IMR-90 (cell line): ENCODE results near the gene IL2RG. TPM values are rescaled to one million over a fixed set of nuclear protein-coding genes. Genes with fewer than 3 reads are reported as not detected.

ENCODE experiments used
- ATAC-seq: fragments of 200-7000 bp; cut with Tn5 transposase; 2 replicates; pipeline ENCODE4 v1.9.1; 2020; ENCODE audit warnings: low read depth, mild to moderate bottlenecking, moderate library complexity
- BruUV-seq: library from RNA; stranded (reverse); fragments of 400-500 nt; replicated peaks from 2 replicates; lab custom pipeline; 2021; lab: Mats Ljungman, UMichigan
- CTCF ChIA-PET: fragments of 300-600 bp; formaldehyde crosslinking; extraction: SDS; loops from one replicate; lab custom pipeline; 2021; ENCODE audit warnings: antibody characterized with exemption; lab: Yijun Ruan, JAX
- POLR2A ChIA-PET: fragments of 300-600 bp; sonication (Branson Sonifier 250); formaldehyde crosslinking; loops from one replicate; lab custom pipeline; 2022; ENCODE audit warnings: antibody characterized with exemption; ENCODE audit not compliant: unreplicated experiment; lab: Charles Lee
- DNase-seq: peaks from one replicate; pipeline ENCODE4 v3.0.0; 2013
- H2AFZ ChIP-seq: replicated peaks from 2 replicates; pipeline ENCODE3; 2013; ENCODE audit warnings: low read length, mild to moderate bottlenecking; ENCODE audit not compliant: poor library complexity
- H2AK5ac ChIP-seq: 2 replicates; pipeline ENCODE4 v1.6.1; 2013; ENCODE audit warnings: low read depth, low read length, inconsistent platforms
- H2AK9ac ChIP-seq: replicated peaks from 2 replicates; pipeline ENCODE3; 2013; ENCODE audit warnings: mild to moderate bottlenecking, low read depth, low read length, moderate library complexity; ENCODE audit not compliant: poor library complexity
- H2BK120ac ChIP-seq: 2 replicates; pipeline ENCODE4 v1.6.1; 2013; ENCODE audit warnings: low read depth, low read length, inconsistent platforms
- H2BK15ac ChIP-seq: 3 replicates; pipeline ENCODE4 v1.6.1; 2013; ENCODE audit warnings: low read depth, low read length, inconsistent platforms
- H2BK20ac ChIP-seq: 2 replicates; pipeline ENCODE4 v1.6.1; 2013; ENCODE audit warnings: low read depth, mild to moderate bottlenecking, inconsistent platforms, low read length, moderate library complexity
- H2BK5ac ChIP-seq: 2 replicates; pipeline ENCODE4 v1.6.1; 2013; ENCODE audit warnings: mild to moderate bottlenecking, low read depth, low read length, inconsistent platforms; ENCODE audit not compliant: poor library complexity, severe bottlenecking
- H3K14ac ChIP-seq: replicated peaks from 2 replicates; pipeline ENCODE4 v1.6.1; 2013; ENCODE audit warnings: low read depth, low read length, inconsistent platforms
- H3K18ac ChIP-seq: 2 replicates; pipeline ENCODE4 v1.6.1; 2013; ENCODE audit warnings: low read depth, low read length, control low read depth
- H3K23ac ChIP-seq: 2 replicates; pipeline ENCODE4 v1.6.1; 2013; ENCODE audit warnings: low read depth, low read length, inconsistent platforms
- H3K27ac ChIP-seq: 2 replicates; pipeline ENCODE4 v1.5.1; 2013; ENCODE audit warnings: mild to moderate bottlenecking, control low read depth, low read length; ENCODE audit not compliant: insufficient read depth
- H3K27me3 ChIP-seq: 2 replicates; pipeline ENCODE4 v1.6.1; 2013; ENCODE audit warnings: low read length; ENCODE audit not compliant: control insufficient read depth, insufficient read depth
- H3K36me3 ChIP-seq: 2 replicates; pipeline ENCODE4 v1.6.1; 2013; ENCODE audit warnings: low read length, mixed read lengths; ENCODE audit not compliant: control insufficient read depth, insufficient read depth
- H3K4ac ChIP-seq: 2 replicates; pipeline ENCODE4 v1.6.1; 2013; ENCODE audit warnings: low read depth, low read length, inconsistent platforms
- H3K4me1 ChIP-seq: 2 replicates; pipeline ENCODE4 v1.6.1; 2013; ENCODE audit warnings: low read length, mixed read lengths; ENCODE audit not compliant: control insufficient read depth, insufficient read depth
- H3K4me2 ChIP-seq: 2 replicates; pipeline ENCODE4 v1.6.1; 2013; ENCODE audit warnings: low read depth, mild to moderate bottlenecking, control low read depth, low read length, moderate library complexity
- H3K4me3 ChIP-seq: 2 replicates; pipeline ENCODE4 v1.5.1; 2013; ENCODE audit warnings: low read depth, mild to moderate bottlenecking, control low read depth, low read length, moderate library complexity; ENCODE audit not compliant: insufficient read depth
- H3K56ac ChIP-seq: 2 replicates; pipeline ENCODE4 v1.6.1; 2013; ENCODE audit warnings: low read length, inconsistent platforms; ENCODE audit not compliant: insufficient read depth; ENCODE audit errors: extremely low read depth
- H3K79me1 ChIP-seq, 2 experiments: 2 replicates each; pipeline ENCODE4 v1.6.1; 2013; ENCODE audit warnings: low read length in 2 of 2, inconsistent platforms in 1 of 2, low read depth in 1 of 2
- H3K9ac ChIP-seq: 2 replicates; pipeline ENCODE4 v1.6.1; 2013; ENCODE audit warnings: low read depth, low read length, control low read depth
- H3K9me1 ChIP-seq: 2 replicates; pipeline ENCODE4 v1.6.1; 2013; ENCODE audit warnings: low read length, inconsistent platforms; ENCODE audit not compliant: insufficient read depth
- H3K9me3 ChIP-seq: 2 replicates; pipeline ENCODE4 v1.6.1; 2013; ENCODE audit warnings: low read length; ENCODE audit not compliant: control insufficient read depth, insufficient read depth
- H4K20me1 ChIP-seq: 2 replicates; pipeline ENCODE4 v1.6.1; 2013; ENCODE audit warnings: low read length, inconsistent platforms; ENCODE audit not compliant: insufficient read depth
- H4K5ac ChIP-seq: 2 replicates; pipeline ENCODE4 v1.6.1; 2013; ENCODE audit warnings: mild to moderate bottlenecking, low read depth, low read length, control low read depth
- H4K8ac ChIP-seq, 2 experiments: 2 replicates each; pipeline ENCODE4 v1.6.1; 2013; ENCODE audit warnings: low read depth in 2 of 2, low read length in 2 of 2, control low read depth in 1 of 2, inconsistent platforms in 1 of 2
- H4K91ac ChIP-seq: 2 replicates; pipeline ENCODE4 v1.6.1; 2013; ENCODE audit warnings: low read depth, low read length, inconsistent platforms; ENCODE audit not compliant: insufficient read depth
- BHLHE40 ChIP-seq: fragments of 150-350 bp; IDR thresholded peaks from 2 replicates; pipeline ENCODE4 v1.6.1; 2016; ENCODE audit warnings: mild to moderate bottlenecking, low read depth, low read length
- CEBPB ChIP-seq: IDR thresholded peaks from 2 replicates; pipeline ENCODE4 v1.6.1; 2012; ENCODE audit warnings: low read depth, low read length, improper control_type of control experiment
- MAFK ChIP-seq: IDR thresholded peaks from 2 replicates; pipeline ENCODE4 v1.6.1; 2012; ENCODE audit warnings: low read depth, low read length, improper control_type of control experiment
- MAZ ChIP-seq: IDR thresholded peaks from 2 replicates; pipeline ENCODE4 v1.6.1; 2012; ENCODE audit warnings: low read depth, mild to moderate bottlenecking, low read length, improper control_type of control experiment, moderate library complexity, borderline replicate concordance
- RAD21 ChIP-seq: IDR thresholded peaks from 2 replicates; pipeline ENCODE4 v1.6.1; 2012; ENCODE audit warnings: low read length, improper control_type of control experiment
- USF2 ChIP-seq: fragments of 150-350 bp; IDR thresholded peaks from 2 replicates; pipeline ENCODE4 v1.6.1; 2017; ENCODE audit warnings: mild to moderate bottlenecking, antibody characterized with exemption, low read length, low read depth
- WGBS, 2 experiments: methylation state at CpG; one replicate each; pipeline versions ENCODE4 v1.1.5 to v1.1.7; 2013; ENCODE audit warnings: missing lambda C conversion rate in 2 of 2; ENCODE audit not compliant: insufficient read length in 1 of 2; ENCODE audit errors: extremely low coverage in 2 of 2; 5-methylcytosine and 5-hydroxymethylcytosine counted together
- dilution Hi-C: fragments of 300-500 bp; cut with HindIII; formaldehyde crosslinking; loops from one replicate; pipeline ENCODE4 v1.14.3; 2018; ENCODE audit warnings: low sequenced_read_pairs; ENCODE audit not compliant: unreplicated experiment
- in situ Hi-C: fragments of 300-500 bp; cut with MboI; formaldehyde crosslinking; loops from 3 replicates; pipeline ENCODE4 v1.14.3; 2019; ENCODE audit warnings: low sequenced_read_pairs, inconsistent platforms, mixed read lengths
- intact Hi-C: fragments of 100-400 bp; cut with micrococcal nuclease; formaldehyde crosslinking; loops from 2 replicates; pipeline ENCODE4 v1.10.0; 2022
- polyA plus RNA-seq, 3 experiments: library from polyadenylated mRNA; depleted of rRNA; stranded (reverse); fragments of >200 nt; gene quantifications; 2 replicates each; pipeline ENCODE4 v1.2.3, GENCODE V29; 2012; ENCODE audit warnings: low replicate concordance in 1 of 3
- total RNA-seq: library from RNA; depleted of rRNA; stranded (reverse); fragments of >200 nt; gene quantifications from 2 replicates; pipeline ENCODE4 v1.2.3, GENCODE V29; 2012

Gene IL2RG
- total and polyA plus RNA-seq, 2 of the 4 experiments (the other 2 are of a cell fraction) = not detected

- ATAC-seq = no peak
- Histone ChIP-seq H3K4me2 (no peak overlapping the region), H2BK120ac (no peak overlapping the region), H2AK5ac (no peak overlapping the region), H2BK15ac (no peak overlapping the region), H4K20me1 (no peaks in the 10 kb centered on the region), H3K36me3 (no peaks in the 10 kb centered on the region), H3K56ac (no peak overlapping the region), H2BK20ac (no peak overlapping the region), H3K14ac (no peak overlapping the region), H3K9me1 (no peaks in the 10 kb centered on the region), H2AK9ac (no peak overlapping the region), H2BK5ac (no peak overlapping the region), H3K18ac (no peak overlapping the region), H4K5ac (no peak overlapping the region), H3K27ac (no peak overlapping the region), H3K4me1 (no peaks in the 10 kb centered on the region), H3K9me3 (no peaks in the 10 kb centered on the region), H3K23ac (no peak overlapping the region), H3K9ac (no peak overlapping the region), H4K8ac (no peak overlapping the region), H4K91ac (no peak overlapping the region), H3K4ac (no peak overlapping the region), H3K79me1 (no peaks in the 10 kb centered on the region), H2AFZ (no peak overlapping the region), H3K4me3 (no peak overlapping the region), H3K27me3 (peaks cover 5% of the 10 kb centered on the region)
- BruUV-seq = no TSS peak
- dilution Hi-C loops = no loop called here
- in situ Hi-C loops = no loop called here
- TF ChIP-seq MAFK (no peak), USF2 (no peak), CEBPB (no peak), MAZ (no peak), BHLHE40 (no peak), RAD21 (no peak)
- ChIA-PET CTCF (no interaction called here), POLR2A (no interaction called here)
- 80% methylated on average over 1 of the region's 4 CpGs; no CpG with 5 or more reads in 1 of the 2 experiments for WGBS, 2 experiments
- no peak for DNase-seq
- intact Hi-C loops = no loop called here
These were observed 28.6 kb downstream of the IL2RG start for GRCh38 chrX:71082822-71083221.
